Colonic mucosa (tissue), 4 donors: ENCODE results near the gene DNAH17. TPM values are rescaled to one million over a fixed set of nuclear protein-coding genes. Genes with fewer than 3 reads are reported as not detected.

Source experiments
- DNase-seq: peaks from one replicate; pipeline ENCODE4 v3.0.0-alpha.2; 2020
- H3K27ac ChIP-seq: fragments of 200-600 bp; one replicate; pipeline ENCODE4 v1.8.0; 2021
- H3K27me3 ChIP-seq: fragments of 200-600 bp; one replicate; pipeline ENCODE4 v1.8.0; 2021
- H3K36me3 ChIP-seq: fragments of 200-600 bp; one replicate; pipeline ENCODE4 v1.8.0; 2021
- H3K4me1 ChIP-seq: fragments of 200-600 bp; one replicate; pipeline ENCODE4 v1.8.0; 2021; ENCODE audit warnings: mild to moderate bottlenecking
- H3K4me3 ChIP-seq: fragments of 200-600 bp; one replicate; pipeline ENCODE4 v1.8.0; 2021
- H3K9ac ChIP-seq, 2 donors: one replicate each; pipeline ENCODE4 v1.7.0; 2013; ENCODE audit warnings: control low read depth in 2 of 2, low read depth in 2 of 2, low read length in 2 of 2
- H3K9me3 ChIP-seq: fragments of 200-600 bp; one replicate; pipeline ENCODE4 v1.8.0; 2021
- intact Hi-C: fragments of 100-400 bp; cut with DNase I; formaldehyde crosslinking; loops from one replicate; pipeline ENCODE4 v1.14.1; 2022
- total RNA-seq, 2 donors: library from RNA; stranded (reverse); fragmentation: NEBNext Ultra II Directional in 1 of 2; extraction: Animal tissue kit (Norgen Biotek cat#: 25700) in 1 of 2; gene quantifications; one replicate each; pipeline ENCODE4 v1.2.1, GENCODE V29; 2021
- TF ChIP-seq, protein P1 (sequence below): fragments of 200-600 bp; IDR thresholded peaks from one replicate; pipeline ENCODE4 v1.8.0; 2022; ENCODE audit warnings: antibody characterized with exemption, mild to moderate bottlenecking
- donor health status: healthy.
- donor health status: DM: no; HTN: no; CAD: no.
- donor health status: DM: no; HTN: no; CAD: no.

Gene DNAH17
- total RNA-seq, 2 donors from 2014 or later: 0.05 to 0.19 TPM

DNA sequence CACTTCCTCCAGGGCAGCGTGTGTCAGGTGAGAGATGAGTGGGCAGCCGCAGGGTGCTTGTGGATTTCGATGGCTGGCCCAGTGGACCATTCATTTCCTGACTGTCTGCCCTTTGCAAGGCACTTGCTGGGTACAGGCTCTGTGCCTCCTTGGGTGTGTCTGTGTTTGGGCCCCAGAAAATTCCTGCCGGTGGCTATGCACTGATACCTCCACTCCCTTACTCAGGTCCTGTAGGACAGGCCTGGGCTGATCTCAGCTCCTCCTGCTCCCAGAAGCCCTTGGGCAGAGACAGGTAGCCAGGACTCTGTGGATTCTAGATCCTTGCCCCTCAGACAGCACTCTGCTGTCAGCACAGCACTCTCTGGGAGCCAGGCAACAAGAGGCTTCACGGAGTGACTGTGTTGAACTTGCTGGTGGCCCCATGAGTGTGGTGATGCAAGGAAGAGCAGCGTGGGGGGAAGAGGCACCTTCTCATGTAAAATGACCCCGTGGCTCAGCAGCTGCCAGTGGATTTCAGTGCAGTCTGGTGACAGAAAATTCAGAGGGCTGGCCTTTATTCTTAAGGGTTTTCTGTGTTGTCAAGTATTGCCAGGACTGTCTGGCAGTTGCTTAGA, 169.7 kb downstream of the DNAH17 start:
- DNase-seq: no peak
- Histone ChIP-seq H3K36me3 (peaks cover 21% of the 10 kb centered on the region), H3K9me3 (no peaks in the 10 kb centered on the region), H3K4me1 (peaks cover 25% of the 10 kb centered on the region), H3K4me3 (no peak overlapping the region), H3K27ac (peak overlapping the region; percentile 90), H3K27me3 (no peaks in the 10 kb centered on the region), H3K9ac (peak overlapping the region in 1 of 2 donors; percentile 34)
- TF ChIP-seq, protein P1, sequence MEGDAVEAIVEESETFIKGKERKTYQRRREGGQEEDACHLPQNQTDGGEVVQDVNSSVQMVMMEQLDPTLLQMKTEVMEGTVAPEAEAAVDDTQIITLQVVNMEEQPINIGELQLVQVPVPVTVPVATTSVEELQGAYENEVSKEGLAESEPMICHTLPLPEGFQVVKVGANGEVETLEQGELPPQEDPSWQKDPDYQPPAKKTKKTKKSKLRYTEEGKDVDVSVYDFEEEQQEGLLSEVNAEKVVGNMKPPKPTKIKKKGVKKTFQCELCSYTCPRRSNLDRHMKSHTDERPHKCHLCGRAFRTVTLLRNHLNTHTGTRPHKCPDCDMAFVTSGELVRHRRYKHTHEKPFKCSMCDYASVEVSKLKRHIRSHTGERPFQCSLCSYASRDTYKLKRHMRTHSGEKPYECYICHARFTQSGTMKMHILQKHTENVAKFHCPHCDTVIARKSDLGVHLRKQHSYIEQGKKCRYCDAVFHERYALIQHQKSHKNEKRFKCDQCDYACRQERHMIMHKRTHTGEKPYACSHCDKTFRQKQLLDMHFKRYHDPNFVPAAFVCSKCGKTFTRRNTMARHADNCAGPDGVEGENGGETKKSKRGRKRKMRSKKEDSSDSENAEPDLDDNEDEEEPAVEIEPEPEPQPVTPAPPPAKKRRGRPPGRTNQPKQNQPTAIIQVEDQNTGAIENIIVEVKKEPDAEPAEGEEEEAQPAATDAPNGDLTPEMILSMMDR: no peak
- intact Hi-C loops: no loop called here

DNA sequence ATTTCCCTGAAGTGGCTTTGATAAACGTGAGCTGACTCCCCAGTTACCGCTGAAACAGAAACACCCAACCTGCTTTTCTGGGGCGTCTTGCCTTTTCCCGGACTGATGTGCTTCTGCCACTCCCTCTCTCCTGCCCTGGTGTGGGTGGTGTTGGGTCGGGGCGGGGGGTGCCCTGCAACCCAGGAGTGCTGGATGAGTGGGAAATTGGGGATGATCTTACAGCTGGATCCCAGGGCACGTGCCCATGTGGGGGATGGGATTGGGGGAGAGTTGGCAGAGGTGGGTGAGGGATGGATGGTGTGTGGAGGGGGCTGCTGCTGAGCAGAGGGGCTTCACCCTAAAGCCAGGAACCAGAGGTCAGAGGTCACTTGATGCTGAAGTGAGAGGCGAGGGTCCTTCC, 170.3 kb downstream of the DNAH17 start:
- Histone ChIP-seq H3K4me1 (peaks cover 23% of the 10 kb centered on the region), H3K27ac (peak overlapping the region; percentile 90), H3K27me3 (no peaks in the 10 kb centered on the region), H3K36me3 (peaks cover 21% of the 10 kb centered on the region), H3K4me3 (no peak overlapping the region), H3K9ac (peak overlapping the region in 1 of 2 donors; percentile 34), H3K9me3 (no peaks in the 10 kb centered on the region)
- TF ChIP-seq, protein P1: no peak
- no peak for DNase-seq
- intact Hi-C loops: no loop called here

DNA sequence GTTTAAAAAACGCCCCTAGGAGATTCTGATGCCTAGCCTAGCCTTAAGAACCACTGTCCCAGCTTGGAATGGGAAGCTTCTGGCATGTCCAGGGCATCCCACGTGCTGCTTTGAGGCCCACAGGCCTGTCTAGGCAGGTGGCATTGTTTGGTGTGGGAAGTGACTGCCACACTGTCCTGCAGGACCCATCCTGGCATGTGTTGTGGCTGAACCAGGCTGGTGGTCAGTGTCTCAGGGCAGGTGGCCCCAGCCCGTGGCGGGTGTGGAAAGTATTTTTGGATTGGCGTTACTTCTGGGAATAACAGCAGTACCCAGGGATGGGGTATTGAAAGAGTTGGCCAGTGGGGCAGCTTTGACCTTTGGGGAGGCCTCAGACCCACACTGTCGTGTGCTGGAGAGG, 170.8 kb downstream of the DNAH17 start:
- Histone ChIP-seq H3K9ac (peak overlapping the region in 1 of 2 donors; percentile 15), H3K36me3 (peaks cover 21% of the 10 kb centered on the region)

DNA sequence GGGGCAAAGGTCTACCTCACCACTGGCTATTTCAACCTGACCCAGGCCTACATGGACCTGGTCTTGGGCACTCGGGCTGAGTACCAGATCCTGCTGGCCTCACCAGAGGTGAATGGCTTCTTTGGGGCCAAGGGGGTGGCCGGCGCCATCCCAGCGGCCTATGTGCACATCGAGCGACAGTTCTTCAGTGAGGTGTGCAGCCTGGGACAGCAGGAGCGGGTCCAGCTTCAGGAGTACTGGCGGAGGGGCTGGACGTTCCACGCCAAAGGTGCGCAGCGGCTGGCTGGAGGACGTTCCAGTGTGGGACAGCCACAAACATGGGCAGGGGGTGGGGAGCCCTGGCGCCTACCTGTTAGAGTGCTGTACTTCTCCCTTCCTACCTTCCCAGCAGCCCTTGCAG, 173.4 kb downstream of the DNAH17 start:
- Histone ChIP-seq H3K9ac (no peak overlapping the region), H3K27me3 (no peaks in the 10 kb centered on the region), H3K4me3 (no peak overlapping the region), H3K9me3 (no peaks in the 10 kb centered on the region), H3K36me3 (peaks cover 46% of the 10 kb centered on the region), H3K27ac (no peak overlapping the region), H3K4me1 (peaks cover 8% of the 10 kb centered on the region)
- intact Hi-C loops: no loop called here
- TF ChIP-seq, protein P1: no peak
- DNase-seq: no peak

More for the DNA sequence above, 170.8 kb downstream of the DNAH17 start:
- H3K4me3 ChIP-seq: no peak overlapping the region
- H3K27me3 ChIP-seq: no peaks in the 10 kb centered on the region
- intact Hi-C loops: no loop called here
- no peaks in the 10 kb centered on the region for H3K9me3 ChIP-seq
- DNase-seq: no peak
- TF ChIP-seq, protein P1: no peak
- H3K27ac ChIP-seq: no peak overlapping the region
- H3K4me1 ChIP-seq: peaks cover 18% of the 10 kb centered on the region

DNA sequence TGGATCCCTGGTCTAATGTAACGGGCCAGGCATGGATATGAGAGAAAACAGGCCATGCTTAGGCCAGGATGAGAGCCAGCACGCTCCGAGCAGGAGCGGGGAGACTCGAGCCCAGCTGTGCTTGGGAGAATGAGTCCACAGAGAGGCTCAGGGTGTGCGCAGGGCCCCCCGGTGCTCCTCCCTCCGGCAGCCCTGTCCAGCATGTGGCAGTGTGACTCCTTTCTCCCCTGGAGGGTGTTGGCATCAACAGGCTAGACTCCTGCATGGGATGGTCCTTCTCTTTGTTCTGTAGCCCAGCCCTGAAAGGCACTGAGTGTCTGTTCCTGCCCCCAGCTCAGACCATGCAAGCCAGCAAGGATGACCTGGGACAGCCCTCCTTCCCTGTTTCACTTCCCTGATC, 175.3 kb downstream of the DNAH17 start:
- Histone ChIP-seq H3K4me3 (no peak overlapping the region), H3K27me3 (no peaks in the 10 kb centered on the region), H3K9ac (no peak overlapping the region), H3K9me3 (no peaks in the 10 kb centered on the region), H3K27ac (no peak overlapping the region), H3K4me1 (no peaks in the 10 kb centered on the region), H3K36me3 (peaks cover 51% of the 10 kb centered on the region)
- no peak for DNase-seq
- TF ChIP-seq, protein P1: no peak
- intact Hi-C loops: no loop called here
